NCI-H2081 treated with DMSO at 0.1 percent for 48 hours (cell line): ENCODE measurements around the gene RABGGTB.
"Not testable (repeated sequence)": the region's sequence is repeated elsewhere in the genome, so short reads cannot be mapped to it uniquely, and the experiment has no call there.

ENCODE experiments used
- DNase-seq: peaks from one replicate; lab custom pipeline; 2025; lab: John Stamatoyannopoulos, UW

Gene RABGGTB

DNA sequence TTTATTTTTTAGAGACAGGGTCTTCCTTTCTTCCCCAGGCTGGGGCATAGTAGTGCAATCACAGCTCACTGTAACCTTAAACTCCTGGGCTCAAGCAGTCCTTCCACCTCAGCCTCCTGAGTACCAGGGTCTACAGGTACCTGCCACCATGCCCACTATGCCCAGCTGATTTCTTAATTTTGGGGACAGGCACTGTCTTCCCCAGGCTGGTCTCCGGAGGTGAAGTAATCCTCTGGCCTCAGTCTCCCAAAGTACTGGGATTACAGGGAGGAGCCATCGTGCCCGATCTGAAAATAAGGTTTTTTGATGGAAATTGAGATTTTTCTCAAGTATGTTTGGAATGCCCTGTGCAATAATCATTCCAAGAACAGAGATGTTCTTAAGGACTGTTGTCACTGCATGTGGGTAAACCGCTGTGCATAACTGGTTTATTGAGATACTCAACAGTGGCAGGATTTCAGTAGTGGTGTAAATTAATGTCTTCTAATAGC is 9.7 kb downstream of the RABGGTB start:
- DNase-seq = no peak

DNA sequence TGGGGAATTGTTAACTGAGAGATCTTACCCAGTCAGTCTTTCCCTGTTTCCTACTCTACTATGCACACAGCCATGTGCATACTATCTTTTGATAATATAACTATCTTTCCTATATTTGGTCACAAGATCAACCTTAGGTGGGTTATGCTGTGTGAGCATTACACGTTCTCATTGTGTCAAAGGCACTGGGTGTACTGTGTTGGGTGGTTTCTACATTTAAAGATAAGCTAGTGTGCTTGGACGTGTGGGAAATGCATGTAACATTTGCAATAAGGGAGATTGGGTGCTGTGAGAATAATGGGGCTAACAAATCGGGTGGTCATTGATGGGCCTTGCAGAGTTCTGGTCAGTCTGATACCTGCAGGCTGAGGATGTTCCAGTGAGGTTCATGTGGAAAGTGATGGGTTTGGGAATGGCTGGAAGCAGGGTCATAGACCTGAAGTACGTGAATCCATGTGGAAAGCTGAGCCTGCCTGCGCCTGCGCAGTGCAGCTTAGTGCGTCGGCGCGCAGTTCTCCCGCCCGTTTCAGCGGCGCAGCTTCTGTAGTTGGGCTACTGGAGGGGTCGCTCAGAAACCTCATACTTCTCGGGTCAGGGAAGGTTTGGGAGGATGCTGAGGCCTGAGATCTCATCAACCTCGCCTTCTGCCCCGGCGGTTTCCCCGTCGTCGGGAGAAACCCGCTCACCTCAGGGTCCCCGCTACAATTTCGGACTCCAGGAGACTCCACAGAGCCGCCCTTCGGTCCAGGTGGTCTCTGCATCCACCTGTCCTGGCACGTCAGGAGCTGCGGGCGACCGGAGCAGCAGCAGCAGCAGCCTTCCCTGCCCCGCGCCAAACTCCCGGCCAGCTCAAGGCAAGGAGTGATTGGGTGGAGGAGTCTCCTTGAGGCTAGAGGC is 10.6 kb downstream of the RABGGTB start, which contains the start of gene MSH4:
Gene MSH4, plus strand, starts transcription at position 507 of the 897 bp plus-strand sequence. Its CDS starts 104 bp downstream, at position 611.
- no peak for DNase-seq

GRCh38 chr1:75797273-75797588 is 11.2 kb downstream of the RABGGTB start:
- no peak for DNase-seq

DNA sequence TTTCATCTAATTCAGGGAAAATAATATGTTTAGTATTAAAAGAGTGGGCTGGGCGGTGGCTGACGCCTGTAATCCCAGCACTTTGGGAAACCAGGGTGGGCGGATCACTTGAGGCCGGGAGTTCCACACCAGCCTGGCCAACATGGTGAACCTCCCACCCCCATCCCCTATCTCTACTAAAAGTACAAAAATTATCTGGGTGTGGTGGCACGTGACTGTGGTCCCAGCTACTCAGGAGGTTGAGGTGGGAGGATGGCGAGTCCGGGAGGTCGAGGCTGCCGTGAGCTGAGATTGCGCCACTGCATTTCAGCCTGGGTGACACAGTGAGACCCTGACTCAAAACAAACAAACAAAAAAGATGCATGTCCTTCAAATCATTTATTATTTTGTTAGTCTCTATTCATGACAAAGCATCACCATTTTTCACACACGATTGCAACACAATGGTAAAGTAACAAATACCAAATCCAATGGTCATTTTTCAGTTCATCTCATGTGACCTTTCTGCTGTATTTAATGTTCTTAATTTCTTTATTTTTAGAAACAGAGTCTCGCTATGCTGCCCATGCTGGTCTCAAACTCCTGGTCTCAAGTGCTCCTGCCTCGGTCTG is 11.7 kb downstream of the RABGGTB start:
- no peak for DNase-seq

DNA sequence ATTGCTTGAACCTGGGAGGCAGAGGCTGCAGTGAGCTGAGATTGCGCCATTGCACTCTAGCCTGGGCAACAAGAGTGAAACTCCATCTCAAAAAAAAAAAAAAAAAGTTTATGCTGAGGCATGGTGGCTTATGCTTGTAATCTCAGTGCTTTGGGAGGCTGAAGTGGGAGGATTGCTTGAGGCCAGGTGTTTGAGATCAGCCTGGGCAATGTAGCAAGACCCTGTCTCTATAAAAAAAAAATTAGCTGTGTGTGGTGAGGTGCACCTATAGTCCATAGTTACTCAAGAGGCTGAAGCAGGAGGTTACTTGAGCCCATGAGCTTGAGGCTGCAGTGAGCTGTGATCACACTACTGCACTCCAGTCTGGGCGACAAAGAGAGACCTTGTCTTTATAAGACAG is 15.4 kb downstream of the RABGGTB start:
- DNase-seq = not testable (repeated sequence)

DNA sequence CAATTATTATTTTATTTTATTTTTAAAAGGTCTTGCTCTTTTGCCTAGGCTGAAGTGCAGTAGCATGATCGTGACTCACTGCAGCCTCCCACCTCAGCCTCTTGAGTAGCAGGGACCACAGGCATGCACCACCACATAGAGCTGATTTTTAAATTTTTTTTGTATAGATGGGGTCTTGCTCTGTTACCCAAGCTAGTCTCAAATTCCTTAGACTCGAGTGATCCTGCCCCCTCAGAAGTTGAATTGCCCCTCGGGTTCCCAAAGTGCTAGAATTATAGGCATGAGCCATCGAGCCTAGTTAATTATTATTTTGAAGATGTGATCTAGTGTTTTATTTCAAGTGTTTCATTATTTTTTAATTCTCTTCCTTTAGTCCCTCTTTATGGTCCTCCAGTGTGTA is 22.9 kb downstream of the RABGGTB start:
- no peak for DNase-seq

GRCh38 chr1:75810113-75810512 is 24.1 kb downstream of the RABGGTB start:
- DNase-seq = not testable (repeated sequence)

DNA sequence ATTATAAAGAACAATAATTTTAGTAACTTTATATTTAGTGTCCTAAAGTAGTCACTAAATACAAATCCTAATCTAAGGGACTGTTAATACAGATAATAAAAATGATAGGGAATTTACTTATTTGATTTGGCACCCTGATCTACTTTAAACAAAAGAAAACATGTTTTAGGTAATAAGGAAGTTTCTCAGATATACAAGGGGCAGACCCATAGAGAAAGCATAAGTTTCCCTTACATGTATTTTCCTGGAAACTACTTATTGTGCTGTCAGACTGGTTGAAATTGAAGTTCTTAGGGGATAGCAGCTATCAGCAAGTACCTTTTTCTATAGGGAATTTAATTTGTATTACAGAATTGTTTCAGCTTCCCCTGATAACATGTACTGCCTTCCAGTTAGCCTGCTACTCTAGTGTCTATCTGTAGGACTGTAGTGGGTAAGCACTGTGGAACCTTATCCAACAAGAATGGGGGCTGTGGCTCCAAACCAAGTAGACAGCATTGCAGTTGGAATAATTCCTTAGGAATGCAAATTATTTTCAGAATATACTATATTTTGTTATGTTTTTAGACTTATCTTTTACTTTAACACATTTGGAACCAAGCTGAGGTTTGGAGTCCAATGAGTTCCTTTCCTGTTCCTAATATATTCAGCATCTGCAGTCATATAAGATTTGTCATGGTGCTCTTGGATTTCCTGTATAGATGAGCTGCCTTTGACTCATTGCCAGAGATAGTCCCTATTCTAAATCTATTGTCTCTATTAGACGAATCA is 25.3 kb downstream of the RABGGTB start:
- no peak for DNase-seq

- no peak for DNase-seq
These were observed 26.0 kb downstream of the RABGGTB start for GRCh38 chr1:75812065-75812464.

GRCh38 chr1:75823596-75823995 is 37.5 kb downstream of the RABGGTB start:
- DNase-seq = not testable (repeated sequence)

DNA sequence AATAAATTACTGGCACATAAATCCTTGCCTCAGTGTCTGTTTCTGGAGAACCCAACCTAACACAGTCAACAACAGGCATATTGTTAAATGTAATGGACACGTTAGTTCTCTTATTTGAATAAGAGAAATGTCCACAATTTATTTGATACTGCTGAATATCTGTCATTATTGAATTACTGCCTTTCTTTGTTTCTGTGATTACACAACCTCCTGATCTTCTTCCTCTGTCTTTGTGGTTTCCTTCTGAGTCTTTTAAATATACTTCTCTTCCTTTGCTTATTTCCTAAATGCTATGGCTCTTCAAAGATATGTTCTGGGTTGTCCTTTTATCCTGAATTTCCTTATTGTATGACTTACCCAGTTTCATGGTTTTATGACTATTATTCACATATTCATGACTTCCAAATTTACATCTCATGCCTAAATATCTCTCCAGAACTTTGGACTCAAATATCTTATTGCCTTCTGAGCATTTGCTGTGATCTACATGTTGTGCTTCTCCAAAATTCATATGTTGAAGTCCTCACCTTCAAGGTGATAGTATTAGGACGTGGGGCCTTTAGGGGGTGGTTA is 50.6 kb downstream of the RABGGTB start:
- DNase-seq = no peak

- no peak for DNase-seq
These were observed 52.0 kb downstream of the RABGGTB start for GRCh38 chr1:75838079-75838478.

DNA sequence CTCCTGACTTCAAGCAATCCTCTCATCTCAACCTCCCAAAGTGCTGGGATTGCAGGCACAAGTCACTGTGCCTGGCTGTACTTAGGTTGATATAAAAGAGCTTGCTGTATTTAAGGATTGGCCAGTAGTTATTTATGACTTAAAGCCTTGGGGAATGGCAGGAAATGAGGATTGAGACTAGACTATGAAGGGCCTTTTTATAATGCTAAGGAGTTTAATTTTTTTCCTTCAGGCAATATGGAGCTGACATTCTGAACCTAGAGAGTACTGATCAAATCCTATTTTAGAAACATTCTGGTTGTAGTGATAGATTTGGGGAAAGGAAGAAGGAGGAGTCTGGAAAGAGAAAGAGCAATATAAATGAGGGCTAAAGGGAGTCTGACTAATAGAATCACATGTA is 55.4 kb downstream of the RABGGTB start:
- no peak for DNase-seq
